DMS53 treated with DMSO at 0.1 percent for 48 hours (cell line): Measurements from ENCODE around the gene CRKL.
A peak's percentile ranks its signal among the peaks of the same experiment; 100 is the strongest.

Experiments
- DNase-seq: peaks from one replicate; lab custom pipeline; 2025; ENCODE audit not compliant: unreplicated experiment; lab: John Stamatoyannopoulos, UW

CRKL gene

DNA sequence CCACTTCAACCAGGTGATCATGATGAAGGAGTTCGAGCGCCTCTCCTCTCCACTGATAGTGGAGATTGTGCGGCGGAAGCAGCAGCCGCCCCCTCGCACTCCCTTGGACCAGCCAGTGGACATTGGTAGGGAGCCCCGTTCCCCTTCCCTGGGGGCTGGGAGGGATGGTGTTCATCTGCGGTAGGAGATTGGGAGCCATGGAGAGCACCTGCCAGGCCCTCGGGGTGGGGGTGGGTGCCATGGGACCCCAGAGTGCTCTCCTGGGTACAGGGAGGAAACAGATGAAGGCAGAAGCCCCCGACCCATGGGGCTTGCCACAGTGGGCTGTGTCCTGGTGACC lies 77.7 kb downstream of the CRKL start:
- no peak for DNase-seq

DNA sequence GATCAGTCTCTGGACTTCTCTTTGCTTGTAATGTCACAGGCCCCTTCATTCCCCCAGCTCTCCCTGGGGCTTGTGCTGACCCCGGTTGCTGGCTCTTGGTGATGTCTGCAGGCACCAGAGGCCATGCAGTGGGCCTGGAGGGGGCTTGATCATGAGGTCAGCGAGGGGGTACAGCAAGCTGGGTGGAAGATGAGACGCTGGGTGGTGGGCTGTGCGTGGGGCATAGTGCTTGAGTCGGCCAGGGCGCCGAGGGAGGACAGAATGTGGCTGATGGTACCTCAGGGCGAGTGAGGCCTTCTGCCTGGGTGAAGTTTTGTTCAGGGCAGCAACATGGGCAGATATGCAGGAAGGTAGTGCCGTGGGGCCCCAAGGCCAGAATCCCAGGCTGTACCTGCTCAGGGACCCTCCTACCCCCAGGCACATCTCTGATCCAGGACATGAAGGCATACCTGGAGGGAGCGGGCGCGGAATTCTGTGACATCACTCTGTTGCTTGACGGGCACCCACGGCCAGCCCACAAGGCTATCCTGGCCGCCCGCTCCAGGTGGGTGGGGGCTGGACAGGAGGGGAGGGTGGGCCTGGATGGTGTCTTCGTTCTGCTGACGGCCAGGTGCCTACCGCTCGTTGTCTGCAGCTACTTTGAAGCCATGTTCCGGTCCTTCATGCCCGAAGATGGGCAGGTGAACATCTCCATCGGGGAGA lies 78.3 kb downstream of the CRKL start:
- DNase-seq = no peak

DNA sequence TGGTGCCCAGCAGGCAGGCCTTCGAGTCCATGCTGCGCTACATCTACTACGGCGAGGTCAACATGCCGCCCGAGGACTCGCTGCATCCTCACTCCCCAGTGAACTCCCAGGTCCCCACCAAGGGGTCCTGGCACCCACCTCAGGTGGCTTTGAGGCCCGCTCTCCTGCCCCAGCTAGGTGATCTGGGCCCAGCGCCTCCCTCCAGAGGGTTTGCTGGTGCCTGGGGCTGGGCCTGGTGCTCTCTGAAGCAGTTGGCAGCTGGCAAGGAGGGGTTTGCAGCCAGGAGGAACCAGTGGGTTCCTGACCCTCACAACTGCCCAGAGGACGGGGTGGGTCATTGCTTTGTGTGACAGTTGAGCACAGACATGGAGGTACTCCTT lies 78.8 kb downstream of the CRKL start:
- DNase-seq = no peak

DNA sequence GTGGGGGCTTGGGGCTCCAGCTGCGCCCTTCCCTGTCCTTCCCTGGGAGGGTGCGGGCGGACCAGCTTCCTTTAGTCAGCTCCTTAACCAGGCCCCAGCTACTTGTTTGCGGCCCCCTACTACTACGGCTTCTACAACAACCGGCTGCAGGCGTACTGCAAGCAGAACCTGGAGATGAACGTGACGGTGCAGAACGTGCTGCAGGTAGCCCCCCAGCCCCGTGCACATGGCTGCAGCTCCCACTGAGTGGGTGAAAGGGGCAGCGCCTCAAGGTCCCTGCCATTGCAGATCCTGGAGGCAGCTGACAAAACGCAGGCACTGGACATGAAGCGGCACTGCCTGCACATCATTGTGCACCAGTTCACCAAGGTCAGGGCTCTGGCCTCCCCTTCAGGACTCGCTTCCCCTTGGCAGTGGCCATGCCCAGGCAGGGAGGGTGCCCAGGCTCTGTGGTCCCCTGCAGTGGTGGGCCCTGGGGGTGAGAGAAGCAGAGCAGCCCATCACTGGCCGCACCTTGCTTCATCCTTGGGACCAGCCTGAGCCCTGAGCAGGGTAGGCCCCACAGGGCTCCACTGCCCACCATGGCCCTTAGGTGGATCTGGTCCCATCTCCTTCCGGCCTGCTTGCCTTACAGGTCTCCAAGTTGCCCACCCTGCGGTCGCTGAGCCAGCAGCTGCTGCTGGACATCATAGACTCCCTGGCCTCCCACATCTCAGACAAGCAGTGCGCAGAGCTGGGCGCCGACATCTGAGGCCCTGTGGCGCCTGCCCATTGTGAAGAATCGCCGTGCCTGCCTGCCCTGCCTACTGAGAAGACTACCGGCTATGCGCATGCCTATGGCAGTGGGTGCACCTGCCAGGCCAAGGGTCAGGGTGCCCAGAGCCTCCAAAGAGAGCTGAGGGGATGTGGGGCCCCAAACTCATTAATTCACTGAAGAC lies 79.7 kb downstream of the CRKL start:
- DNase-seq = no peak

DNA sequence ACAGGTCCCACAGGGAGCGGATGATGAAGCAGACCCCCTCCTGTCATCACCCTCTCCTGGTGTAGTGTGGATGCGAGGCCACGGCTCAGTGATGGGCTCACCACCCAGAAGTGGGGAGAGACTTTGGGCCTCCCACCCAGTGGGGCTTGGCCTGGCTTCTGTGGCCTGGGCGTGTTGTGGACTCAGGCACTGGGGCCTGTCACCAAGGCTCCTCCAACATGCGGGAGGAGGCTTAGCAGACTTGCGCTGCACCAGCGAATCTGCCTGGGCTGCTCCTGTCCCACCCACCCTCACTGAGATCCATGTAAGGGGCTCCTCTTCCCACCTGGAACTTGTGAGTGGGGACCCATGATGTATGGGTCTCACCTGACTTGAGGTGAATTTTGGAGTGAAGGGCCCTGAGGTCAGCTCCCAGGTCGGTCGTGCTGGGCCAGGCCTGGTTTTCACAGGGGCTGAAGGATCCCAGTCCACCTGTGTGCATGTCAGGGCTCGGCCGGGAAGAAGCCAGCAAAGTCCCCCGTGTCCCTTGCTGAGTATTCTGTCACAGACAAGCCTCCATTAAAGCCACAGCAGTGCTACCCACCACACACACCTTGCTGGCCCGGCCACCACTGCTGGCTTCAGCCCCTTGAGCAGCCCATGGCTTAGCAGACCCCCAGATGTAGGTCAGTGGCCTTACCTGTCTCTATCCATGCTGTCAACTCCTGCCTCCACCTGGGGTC lies 80.5 kb downstream of the CRKL start:
- DNase-seq = no peak

DNA sequence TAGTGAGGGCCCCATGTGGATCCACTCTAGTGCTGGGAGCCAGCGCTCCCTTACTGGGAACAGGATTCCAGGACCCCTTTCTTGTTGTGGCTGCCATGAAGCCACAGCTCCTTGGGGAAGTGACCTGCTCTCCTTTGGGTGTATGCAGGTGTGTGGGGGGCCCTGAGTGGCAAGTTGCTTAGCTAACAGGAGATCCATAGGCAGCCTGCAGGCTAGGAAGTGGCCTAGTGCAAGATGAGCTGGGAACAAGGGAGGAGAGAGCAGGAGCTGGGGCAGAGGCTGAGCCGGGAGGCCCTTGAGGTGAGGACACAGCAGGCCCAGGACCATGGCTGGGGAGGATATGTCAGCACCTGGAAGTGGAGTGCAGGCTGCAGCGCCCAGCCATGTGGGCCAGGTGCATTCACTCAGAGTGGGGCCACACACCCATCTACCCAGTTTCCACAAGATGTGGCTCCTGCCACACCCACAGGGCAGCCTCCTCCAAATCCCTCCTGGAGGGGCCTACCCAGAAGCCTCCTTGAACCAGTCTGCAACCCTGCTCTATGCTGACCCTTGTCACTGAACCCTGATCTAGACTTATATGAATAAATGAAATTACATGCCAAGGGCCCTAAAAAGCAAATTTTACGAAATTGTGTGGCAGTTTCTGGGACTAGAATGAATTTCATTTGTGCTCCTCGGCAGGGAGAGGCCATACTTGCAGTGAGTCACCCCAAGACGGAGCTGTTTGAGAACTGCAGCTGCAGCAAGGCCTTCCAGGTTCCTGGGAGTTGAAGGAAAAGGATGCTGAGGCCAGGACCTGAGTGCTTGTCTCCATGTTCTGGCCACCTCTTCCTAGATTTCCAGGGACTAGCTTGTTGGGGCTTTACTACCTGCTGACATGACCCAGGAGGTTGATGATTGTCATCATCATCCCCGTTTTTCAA lies 81.5 kb downstream of the CRKL start:
- DNase-seq = no peak

DNA sequence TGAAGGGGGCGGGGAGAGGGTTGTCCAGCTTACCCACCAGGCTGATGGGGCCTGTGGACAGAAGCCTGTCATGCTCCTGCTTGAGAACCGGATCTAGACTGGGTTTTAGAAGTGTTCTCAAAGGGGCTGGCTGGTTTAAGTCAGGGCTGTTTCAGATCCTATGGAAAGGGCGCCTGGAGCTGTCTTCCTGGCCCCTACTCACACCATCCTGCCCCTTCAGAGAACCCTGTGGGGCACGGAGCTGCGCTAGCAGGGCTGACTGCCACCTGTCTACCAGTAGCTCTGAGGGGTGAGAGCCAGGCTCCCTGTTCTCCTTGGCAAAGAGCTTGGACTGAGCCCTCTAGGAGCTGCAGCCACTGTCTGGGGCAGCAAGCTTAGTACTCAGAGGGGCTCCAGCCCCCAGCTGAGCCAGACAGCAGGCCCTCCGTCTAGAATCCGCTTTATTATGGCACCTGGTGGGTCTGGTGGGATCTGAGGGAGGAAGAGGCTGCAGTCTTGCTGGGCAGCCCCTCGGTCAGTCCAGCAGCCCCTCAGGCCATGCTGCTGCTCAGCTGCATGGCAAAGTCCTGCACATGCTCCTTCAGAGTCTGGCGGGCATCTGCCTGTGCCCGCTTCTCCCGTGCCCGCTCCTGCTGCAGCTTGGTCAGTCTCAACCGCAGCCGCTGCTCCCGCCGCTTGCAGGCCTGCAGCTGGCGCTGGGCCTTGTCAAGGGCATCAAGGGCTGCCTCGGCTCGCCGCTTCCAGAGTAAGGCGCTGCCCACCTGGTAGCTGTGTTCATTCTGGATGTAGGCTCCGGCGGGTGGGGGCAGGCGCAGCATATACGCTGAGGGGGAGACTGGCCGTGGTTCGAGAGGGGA lies 82.4 kb downstream of the CRKL start:
- no peak for DNase-seq

DNA sequence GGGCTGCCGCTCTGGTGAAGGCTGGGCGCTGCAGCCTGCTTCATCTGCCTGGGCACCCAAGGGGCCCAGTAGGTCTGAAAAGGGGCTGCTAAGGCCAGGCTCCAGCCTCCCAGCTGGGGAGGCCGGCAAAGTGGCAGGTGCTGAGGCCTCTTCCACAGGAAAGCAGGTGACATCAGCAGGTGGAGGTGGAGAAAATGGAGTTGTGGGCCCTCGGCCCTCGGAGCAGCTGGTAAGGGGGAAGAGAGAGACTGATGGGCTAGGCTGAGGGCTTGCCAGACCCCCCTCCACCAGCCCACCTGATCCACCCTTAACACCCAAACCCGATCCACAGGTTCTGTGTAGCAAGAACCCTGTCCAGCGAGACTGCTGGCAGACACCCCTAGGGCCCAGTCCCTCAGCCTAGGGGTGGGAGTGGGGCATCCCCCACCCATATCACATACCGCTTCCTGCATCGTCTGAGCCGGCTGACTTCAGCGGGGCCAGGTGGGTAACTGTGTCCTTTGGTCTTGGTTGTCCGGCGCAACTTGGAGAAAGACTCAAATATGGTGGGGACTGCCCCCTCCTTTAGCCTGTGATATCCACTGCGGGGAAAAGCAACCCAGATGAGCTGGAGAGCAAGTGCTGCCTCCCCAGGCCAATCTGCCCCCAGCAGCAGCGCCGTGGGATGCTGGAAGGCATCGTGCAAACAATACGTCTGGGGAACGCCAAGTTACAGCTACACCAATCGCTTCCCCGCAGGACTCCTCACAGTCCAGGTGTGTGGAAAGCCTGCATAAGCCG lies 83.2 kb downstream of the CRKL start:
- DNase-seq = no peak

DNA sequence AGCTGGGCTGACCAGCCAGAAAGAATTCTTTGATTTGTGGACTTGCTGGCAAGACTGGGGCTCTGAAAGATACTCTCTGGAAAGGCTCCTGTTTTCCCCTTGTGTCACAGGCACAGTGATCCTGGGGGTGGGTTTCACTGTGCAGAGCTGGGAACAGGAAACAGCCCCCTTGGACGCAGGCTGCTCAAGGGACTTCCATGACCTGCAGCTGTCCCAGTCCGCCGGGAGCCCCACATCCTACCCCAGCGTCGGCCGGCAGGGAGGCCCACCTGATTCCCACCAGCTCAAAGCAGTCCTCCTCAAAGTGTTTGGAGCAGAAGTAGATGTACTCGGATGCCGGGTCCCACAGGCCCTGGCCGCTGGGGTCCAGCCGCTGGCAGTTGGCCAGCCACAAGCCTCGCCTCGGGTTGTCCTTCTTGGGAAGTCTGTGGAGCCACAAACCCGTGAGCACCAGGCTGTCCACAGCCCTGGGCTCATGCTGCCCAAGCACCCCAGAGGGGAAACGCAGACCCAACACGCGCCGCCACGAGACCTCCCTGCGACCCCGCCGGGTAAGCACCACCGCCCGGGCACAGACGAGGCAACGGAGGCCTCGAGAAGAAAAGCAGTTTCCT lies 83.9 kb downstream of the CRKL start:
- DNase-seq = no peak

DNA sequence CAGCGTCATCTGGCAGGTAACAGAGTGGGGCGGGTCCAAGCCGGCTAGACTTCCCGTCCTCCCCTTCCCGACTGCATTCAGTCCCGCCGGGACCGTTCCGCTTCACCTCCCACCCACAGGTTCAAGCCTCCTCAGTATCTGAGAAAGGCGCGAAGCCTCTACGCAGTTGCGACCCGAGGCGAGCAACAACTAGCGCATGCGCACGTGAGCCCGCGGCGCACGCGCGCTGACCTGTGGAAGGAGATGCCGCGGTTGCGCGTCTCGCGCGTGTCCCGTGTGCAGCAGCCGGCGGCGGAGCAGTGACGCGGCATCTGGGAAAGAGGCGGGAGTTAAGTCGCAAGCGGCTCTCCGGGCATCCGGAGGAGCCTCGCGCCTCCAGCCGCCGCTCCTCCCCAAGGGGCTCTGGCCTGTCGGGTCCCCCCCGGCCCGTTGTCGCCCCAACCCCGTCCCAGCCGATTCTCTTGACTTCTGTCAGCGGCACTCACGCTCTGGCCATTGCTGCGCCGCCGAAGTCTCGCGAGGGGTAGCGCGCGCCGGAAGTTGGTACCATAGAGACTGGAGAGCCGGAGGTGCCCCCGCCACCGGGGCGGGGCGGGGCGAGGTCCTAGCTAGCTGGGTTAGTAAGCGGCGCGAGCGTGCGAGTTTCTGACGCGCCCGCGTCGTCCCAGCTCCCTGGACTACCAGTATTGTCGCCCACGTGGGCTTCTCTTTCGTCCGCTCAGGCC lies 84.6 kb downstream of the CRKL start, which contains the start of gene THAP7:
THAP7 (minus strand) TSS at position 518 of the 725 bp plus-strand sequence; CDS start at position 311, 207 bp downstream.
- DNase-seq = peak; percentile 60
